ENCODE results near the gene AKAP13.
A peak's percentile ranks its signal among the peaks of the same experiment; 100 is the strongest.
"Not testable (repeated sequence)": the region's sequence is repeated elsewhere in the genome, so short reads cannot be mapped to it uniquely, and the experiment has no call there.

The AKAP13 gene

DNA sequence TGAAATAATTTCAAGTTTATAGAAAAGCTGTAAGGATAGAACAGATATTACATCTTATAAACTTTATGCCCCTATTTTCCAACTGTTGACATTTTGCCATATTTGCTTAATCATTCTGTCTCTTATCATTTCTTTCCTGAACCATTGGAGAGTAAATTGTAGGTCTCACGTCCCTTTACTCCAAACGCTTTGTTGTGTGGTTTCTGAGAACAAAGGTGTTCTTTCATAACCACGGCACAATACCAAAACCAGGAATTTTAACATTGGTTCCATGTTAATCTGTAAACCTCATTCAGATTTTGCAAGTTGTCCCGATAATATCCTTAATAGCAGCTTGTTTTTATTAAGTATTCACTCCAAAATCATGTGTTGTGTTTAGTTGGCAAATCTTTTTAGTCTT lies 134.8 kb downstream of the AKAP13 start:
- Mint-ChIP-seq H3K4me3 (no peak overlapping the region), H3K27me3 (no peaks in the 10 kb centered on the region), H3K9me3 (no peaks in the 10 kb centered on the region), H3K27ac (no peak overlapping the region), H3K4me1 (peaks cover 64% of the 10 kb centered on the region), H3K36me3 (peaks cover 13% of the 10 kb centered on the region)
- ATAC-seq, result no peak

DNA sequence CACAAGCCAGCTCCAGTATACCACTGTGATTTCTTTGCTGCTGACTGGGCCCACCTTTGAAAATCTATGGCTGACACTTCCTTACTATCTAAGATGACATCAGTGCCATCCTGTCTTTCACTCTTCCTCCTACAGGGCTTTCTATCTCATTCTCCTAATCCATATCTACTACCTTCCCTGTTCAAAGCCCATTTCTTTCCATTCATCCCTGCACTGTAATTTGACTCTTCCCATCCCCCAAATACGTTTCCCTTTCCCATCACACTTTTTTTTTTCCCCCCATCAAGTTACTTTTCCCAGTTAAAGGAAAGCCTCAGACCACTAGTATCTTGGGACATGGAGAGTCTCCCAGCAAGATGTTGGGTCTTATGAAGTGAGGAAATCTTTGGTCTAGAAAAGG lies 136.7 kb downstream of the AKAP13 start:
- no peaks in the 10 kb centered on the region for H3K27me3 Mint-ChIP-seq
- peaks cover 57% of the 10 kb centered on the region for H3K4me1 Mint-ChIP-seq
- H3K36me3 Mint-ChIP-seq, result peaks cover 13% of the 10 kb centered on the region
- ATAC-seq, result no peak
- H3K4me3 Mint-ChIP-seq, result no peak overlapping the region
- H3K9me3 Mint-ChIP-seq, result no peaks in the 10 kb centered on the region
- peak overlapping the region; percentile 25 for H3K27ac Mint-ChIP-seq

DNA sequence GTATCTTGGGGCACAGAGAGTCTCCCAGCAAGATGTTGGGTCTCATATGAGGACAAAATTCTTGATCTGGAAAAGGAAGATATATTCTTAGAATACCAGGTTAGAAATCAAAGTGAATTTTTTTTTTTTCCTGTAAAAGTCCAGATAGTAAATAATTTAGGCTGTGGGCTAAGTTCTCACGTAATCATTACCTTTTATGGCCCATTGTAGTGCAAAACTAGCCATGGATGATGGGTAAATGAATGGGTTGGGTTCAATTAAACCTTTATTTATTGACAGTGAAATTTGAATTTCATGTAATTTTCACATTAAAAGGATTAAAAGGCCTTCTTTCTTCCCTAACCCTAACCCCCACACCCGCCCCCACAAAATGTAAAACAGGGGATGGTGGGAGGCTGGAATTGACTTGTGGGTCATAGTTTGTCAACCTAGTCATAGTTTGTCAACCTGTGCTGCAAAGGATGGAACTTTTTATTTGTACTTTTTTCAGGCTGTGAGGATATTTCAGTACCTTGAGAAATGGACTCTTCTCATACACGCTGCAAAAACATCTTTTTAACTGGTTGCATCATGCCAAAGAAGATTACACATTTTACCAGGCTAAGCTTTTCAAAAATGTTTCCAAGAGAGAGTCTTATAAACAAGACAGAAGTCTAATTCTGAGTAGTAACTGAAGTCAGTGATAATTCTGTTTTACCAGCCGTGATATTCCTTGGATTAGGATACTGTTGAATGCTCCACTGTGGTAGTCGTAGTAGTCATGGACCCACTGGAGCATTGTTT lies 138.8 kb downstream of the AKAP13 start:
- H3K4me3 Mint-ChIP-seq, result no peak overlapping the region
- peaks cover 23% of the 10 kb centered on the region for H3K36me3 Mint-ChIP-seq
- H3K4me1 Mint-ChIP-seq, result peaks cover 45% of the 10 kb centered on the region
- ATAC-seq, result no peak
- no peaks in the 10 kb centered on the region for H3K27me3 Mint-ChIP-seq
- H3K27ac Mint-ChIP-seq, result no peak overlapping the region
- H3K9me3 Mint-ChIP-seq, result no peaks in the 10 kb centered on the region

DNA sequence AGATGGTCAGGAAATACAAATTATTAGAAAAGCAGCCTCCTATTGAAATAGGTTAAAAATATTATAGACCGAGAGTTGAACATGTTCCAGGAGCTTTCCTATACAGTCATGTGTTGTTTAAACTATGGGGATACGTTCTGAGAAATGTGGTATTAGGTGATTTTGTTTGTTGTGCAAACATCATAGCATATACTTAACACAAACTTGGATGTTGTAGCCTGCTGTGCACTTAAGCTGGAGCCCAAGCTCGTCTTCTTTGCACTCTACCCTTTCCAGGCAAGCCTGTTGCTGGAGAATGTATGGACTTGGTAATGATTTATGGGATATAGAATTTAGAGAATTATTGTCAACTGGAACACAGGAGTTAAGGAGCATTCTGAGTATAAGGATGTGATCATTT lies 140.2 kb downstream of the AKAP13 start:
- no peak overlapping the region for H3K4me3 Mint-ChIP-seq
- H3K36me3 Mint-ChIP-seq, result peaks cover 23% of the 10 kb centered on the region
- no peaks in the 10 kb centered on the region for H3K9me3 Mint-ChIP-seq
- H3K4me1 Mint-ChIP-seq, result peaks cover 46% of the 10 kb centered on the region
- H3K27ac Mint-ChIP-seq, result peak overlapping the region; percentile 30
- H3K27me3 Mint-ChIP-seq, result no peaks in the 10 kb centered on the region
- no peak for ATAC-seq

DNA sequence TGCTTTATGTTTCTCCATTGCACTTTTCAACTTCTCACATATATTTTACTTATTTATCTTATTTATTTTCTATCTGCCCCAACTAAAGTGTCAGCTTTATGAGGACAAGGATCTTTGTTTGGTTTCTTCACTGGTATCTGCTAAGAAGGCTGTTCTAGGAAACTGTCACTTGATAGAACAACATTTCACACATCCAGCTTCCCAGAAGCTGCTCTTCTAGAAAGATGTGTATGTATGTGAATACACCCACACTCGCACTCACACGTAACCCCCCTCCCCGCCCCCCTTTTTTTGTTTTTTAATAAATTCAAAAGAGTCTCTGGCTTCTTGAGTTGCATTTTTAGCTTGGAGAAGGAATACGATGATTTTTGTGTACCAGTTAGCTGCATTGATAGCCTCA lies 143.1 kb downstream of the AKAP13 start:
- ATAC-seq, result no peak
- Mint-ChIP-seq H3K9me3 (no peaks in the 10 kb centered on the region), H3K4me1 (peaks cover 38% of the 10 kb centered on the region), H3K27ac (peak overlapping the region; percentile 10), H3K36me3 (peaks cover 25% of the 10 kb centered on the region), H3K27me3 (no peaks in the 10 kb centered on the region), H3K4me3 (no peak overlapping the region)

DNA sequence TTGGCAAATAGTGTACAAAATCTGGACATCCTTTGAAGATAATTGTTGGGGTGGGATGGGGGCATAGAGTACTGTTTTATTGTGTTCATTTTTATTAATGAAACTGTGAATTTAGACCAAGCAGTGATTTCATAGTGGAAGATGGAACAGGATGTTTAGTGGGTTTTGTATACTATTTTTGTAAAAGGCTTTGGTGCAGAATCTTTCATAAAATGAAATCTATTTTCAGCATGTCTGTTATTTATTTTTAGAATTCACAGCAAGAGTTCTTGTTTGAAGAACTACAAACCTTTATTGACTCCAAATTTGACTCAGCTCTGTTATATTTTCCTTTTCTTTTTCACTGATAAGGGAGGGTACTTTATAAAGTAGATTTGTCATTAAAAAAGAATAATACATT lies 145.4 kb downstream of the AKAP13 start:
- Mint-ChIP-seq H3K4me1 (peaks cover 39% of the 10 kb centered on the region), H3K27ac (peak overlapping the region; percentile 55), H3K4me3 (no peak overlapping the region), H3K36me3 (peaks cover 38% of the 10 kb centered on the region), H3K9me3 (no peaks in the 10 kb centered on the region), H3K27me3 (no peaks in the 10 kb centered on the region)
- ATAC-seq, result no peak

DNA sequence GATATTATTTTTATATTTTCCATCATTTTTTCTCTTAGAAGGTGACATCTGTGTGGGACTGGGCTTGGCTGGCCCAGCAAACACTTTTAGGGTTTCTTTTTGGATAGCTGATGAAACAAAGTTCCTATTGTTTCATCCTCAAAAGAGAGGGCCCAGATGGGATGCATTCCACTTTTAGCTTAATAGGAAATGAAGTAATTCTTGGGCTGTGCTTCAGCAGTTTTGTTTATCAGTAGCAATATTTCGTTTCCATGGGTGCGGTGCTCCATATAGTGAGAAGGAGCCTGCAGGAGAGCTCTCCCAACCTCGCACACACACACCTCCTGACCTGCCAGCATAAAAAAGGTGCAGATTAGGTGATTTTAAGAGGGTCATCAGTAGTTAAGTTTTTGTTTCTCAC lies 147.5 kb downstream of the AKAP13 start:
- Mint-ChIP-seq H3K4me1 (peaks cover 54% of the 10 kb centered on the region), H3K27ac (no peak overlapping the region), H3K4me3 (no peak overlapping the region), H3K36me3 (peaks cover 38% of the 10 kb centered on the region), H3K27me3 (no peaks in the 10 kb centered on the region), H3K9me3 (no peaks in the 10 kb centered on the region)
- no peak for ATAC-seq

DNA sequence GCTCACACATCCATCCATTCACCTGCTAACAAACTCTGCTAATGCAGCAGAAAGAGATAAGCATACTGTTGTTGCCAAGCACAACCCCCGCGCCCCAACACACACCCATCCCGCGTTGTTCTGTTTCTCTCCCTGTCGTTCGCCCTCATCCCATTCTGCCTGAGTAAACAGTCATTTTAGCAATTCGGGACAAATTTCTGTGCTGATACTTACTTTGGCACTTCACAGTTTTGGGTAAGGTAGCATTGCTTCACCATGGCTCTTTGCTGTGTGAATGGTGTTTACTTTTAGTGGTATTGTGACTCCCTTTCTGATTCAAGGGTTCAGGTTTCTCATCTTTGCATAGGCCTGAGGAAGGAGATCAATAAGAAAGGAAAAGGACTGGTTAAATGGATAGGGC lies 149.7 kb downstream of the AKAP13 start:
- H3K36me3 Mint-ChIP-seq, result peaks cover 42% of the 10 kb centered on the region
- H3K9me3 Mint-ChIP-seq, result no peaks in the 10 kb centered on the region
- no peak for ATAC-seq
- H3K27ac Mint-ChIP-seq, result peak overlapping the region; percentile 81
- H3K27me3 Mint-ChIP-seq, result no peaks in the 10 kb centered on the region
- H3K4me1 Mint-ChIP-seq, result peaks cover 76% of the 10 kb centered on the region
- H3K4me3 Mint-ChIP-seq, result no peak overlapping the region

DNA sequence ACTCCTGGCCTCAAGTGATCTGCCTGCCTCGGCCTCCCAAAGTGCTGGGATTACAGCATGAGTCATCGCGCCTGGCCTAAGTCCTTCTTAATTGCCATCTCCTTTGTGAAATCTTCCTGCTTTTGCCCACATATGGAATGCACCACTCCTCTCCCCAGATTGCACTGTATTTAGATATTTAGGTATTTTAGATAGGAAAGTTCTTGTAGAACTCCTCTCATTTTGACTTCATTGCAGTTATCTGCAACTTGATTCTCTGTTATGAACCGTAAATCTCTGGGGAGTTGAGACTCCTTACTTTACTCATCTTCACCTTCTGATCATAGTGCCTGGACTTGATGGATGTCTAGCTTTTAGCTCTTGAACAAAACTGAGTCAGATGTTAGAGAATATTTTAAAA lies 150.7 kb downstream of the AKAP13 start:
- ATAC-seq, result no peak
- peak overlapping the region; percentile 81 for H3K27ac Mint-ChIP-seq
- peaks cover 78% of the 10 kb centered on the region for H3K4me1 Mint-ChIP-seq
- H3K27me3 Mint-ChIP-seq, result no peaks in the 10 kb centered on the region
- peaks cover 49% of the 10 kb centered on the region for H3K36me3 Mint-ChIP-seq
- no peak overlapping the region for H3K4me3 Mint-ChIP-seq
- no peaks in the 10 kb centered on the region for H3K9me3 Mint-ChIP-seq

DNA sequence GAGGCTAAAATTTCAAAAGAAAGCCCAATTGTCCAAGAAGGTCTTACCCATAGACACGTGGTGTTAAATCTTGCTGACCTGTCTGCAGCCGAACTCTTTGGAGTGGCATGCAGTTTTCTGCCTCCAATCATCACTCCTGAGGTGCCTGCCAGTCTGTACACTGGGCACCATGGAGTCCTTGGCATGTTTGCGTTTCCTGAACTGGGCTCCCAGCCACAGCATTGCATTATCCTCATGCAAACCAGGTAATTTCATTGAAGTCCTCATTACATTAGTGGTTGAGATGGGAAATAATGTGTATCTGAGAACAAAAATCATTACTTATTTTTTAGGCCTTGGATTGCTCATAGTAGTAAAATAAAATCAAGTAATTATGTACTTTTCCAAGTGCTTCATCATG lies 152.3 kb downstream of the AKAP13 start:
- Mint-ChIP-seq H3K36me3 (peaks cover 45% of the 10 kb centered on the region), H3K4me3 (no peak overlapping the region), H3K4me1 (peaks cover 72% of the 10 kb centered on the region), H3K27me3 (no peaks in the 10 kb centered on the region), H3K9me3 (no peaks in the 10 kb centered on the region), H3K27ac (peak overlapping the region; percentile 81)
- ATAC-seq, result no peak

DNA sequence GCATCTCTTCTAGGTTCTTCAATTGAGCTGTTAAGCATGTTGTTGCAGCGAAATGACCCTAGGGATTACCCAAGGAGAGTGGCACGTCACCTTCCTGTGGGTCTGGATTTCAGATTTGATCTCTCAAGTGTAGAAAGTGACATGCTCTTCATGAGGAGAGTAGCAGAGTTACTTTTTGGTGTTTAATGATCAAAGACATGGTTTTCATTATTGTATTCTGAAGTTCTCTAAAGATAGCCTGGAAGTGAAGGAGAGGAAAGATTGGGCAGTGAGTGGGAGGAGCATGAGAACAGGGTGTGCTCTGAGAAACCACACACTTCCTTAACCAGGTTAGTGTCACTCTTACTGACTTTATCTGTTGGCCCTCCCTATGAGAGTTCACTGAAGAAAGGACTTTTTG lies 153.6 kb downstream of the AKAP13 start:
- peak; percentile 92 for ATAC-seq
- peak overlapping the region; percentile 71 for H3K4me3 Mint-ChIP-seq
- peak overlapping the region; percentile 81 for H3K27ac Mint-ChIP-seq
- no peaks in the 10 kb centered on the region for H3K27me3 Mint-ChIP-seq
- H3K4me1 Mint-ChIP-seq, result peaks cover 81% of the 10 kb centered on the region
- peaks cover 40% of the 10 kb centered on the region for H3K36me3 Mint-ChIP-seq
- H3K9me3 Mint-ChIP-seq, result no peaks in the 10 kb centered on the region

DNA sequence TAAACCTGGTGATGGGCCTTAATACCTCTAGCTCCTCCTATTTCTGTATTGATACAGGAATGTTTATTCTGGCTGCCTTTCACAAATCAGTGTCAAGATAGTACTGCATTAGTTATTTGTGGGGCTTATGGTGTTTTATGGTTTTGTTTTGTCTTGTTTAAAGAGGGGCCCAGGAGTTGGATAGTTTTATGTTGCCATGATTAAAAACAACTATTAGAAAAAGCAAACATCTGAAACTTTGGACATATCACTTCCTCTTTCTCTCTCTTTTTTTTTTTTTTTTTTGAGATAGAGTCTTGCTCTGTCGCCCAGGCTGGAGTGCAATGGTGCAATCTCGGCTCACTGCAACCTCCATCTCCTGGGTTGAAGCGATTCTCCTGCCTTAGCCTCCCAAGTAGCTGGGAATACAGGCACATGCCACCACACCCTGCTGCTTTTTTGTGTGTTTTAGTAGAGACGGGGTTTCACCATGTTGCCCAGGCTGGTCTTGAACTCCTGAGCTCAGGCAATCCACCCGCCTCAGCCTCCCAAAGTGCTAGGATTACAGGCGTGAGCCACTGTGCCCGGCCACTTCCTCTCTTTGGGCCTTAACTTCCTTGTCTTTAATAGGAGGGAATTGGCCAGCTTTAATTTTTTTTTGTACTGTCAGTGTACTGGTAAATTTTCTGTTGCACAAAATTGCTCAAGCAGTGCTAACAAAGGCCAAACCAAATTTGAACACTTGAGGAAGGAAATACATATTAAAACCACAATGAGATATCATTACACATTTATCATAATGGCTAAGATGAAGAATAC lies 155.3 kb downstream of the AKAP13 start:
- H3K9me3 Mint-ChIP-seq, H3K27me3 Mint-ChIP-seq: not testable (repeated sequence)
- Mint-ChIP-seq H3K36me3 (peaks cover 32% of the 10 kb centered on the region), H3K4me1 (peaks cover 89% of the 10 kb centered on the region), H3K4me3 (peak overlapping the region; percentile 60), H3K27ac (peak overlapping the region; percentile 81)
- ATAC-seq, result peak; percentile 63

DNA sequence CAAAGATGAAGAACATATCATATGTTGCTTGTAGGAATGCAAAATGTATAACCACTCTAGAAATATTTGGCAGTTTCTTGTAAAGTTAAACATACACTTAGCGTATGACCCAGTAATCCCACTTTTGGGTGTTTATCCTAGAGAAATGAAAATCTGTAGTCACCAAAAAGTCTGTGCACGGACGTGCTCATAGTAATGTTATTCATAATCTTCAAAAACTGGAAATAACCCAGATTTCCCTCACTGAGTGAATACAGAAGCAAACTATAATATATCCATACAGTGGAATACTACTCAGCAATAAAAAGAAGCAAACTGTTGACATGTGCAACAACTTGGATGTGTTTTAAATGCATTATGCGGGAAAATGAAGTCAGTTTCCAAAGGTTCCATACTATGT lies 155.9 kb downstream of the AKAP13 start:
- ATAC-seq, result no peak
- peaks cover 89% of the 10 kb centered on the region for H3K4me1 Mint-ChIP-seq
- H3K9me3 Mint-ChIP-seq, result no peaks in the 10 kb centered on the region
- no peaks in the 10 kb centered on the region for H3K27me3 Mint-ChIP-seq
- peak overlapping the region; percentile 81 for H3K27ac Mint-ChIP-seq
- H3K4me3 Mint-ChIP-seq, result no peak overlapping the region
- peaks cover 26% of the 10 kb centered on the region for H3K36me3 Mint-ChIP-seq

DNA sequence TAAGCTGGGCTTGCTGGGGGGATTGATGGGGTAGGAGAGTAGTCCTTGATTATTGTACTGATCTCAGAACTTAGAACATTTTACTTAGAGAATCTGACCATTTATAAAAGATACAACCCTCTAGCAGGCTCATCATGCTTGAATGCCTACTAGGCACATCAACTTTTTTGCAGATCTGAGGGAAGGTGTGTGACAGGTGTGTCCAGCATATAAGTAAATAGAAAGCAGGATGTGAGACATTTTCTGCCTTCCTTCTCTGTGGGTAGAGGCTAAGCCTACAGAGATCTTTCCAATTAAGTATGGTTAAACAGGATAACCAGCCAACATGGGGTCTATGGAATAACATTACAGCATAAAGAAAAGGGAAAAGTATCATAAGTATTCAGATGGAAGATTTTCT lies 159.1 kb downstream of the AKAP13 start:
- Mint-ChIP-seq H3K4me1 (peaks cover 86% of the 10 kb centered on the region), H3K27me3 (no peaks in the 10 kb centered on the region), H3K36me3 (peaks cover 27% of the 10 kb centered on the region), H3K27ac (peak overlapping the region; percentile 77), H3K9me3 (no peaks in the 10 kb centered on the region), H3K4me3 (no peak overlapping the region)
- no peak for ATAC-seq

DNA sequence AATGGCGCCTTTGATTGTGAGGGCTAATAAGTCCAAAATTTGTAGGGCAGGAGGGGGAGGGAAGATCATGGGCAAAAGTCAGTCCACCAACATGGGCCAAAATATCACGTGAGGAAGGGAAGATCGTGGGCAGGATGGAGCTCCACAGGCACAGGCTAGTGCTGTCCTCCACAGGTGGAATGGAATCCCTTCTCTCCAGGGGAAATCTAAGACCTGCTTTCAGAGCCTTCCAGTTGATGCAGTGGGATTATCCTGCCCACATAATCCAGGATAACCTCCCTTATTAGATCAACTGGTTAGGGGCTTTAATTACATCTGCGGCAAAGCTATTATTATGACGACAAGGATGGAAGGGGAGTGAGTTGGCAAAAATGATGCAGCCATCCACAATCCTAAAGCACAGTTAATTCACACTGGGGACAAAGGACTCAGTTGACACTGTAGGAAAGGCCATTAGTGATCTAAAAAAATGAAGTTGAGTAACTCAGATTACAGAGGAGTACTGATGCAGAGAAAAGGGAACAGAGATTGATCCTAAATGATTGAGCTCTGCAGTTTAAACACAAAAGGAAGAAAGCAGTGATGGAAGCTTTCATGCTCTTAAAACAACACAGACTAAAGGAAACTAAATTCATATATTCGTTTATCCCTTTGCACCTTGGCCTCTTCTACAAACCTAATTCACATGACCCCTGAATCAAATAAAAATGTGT lies 159.8 kb downstream of the AKAP13 start:
- Mint-ChIP-seq H3K9me3 (no peaks in the 10 kb centered on the region), H3K4me1 (peaks cover 78% of the 10 kb centered on the region), H3K27me3 (no peaks in the 10 kb centered on the region), H3K4me3 (peak overlapping the region; percentile 18), H3K27ac (peak overlapping the region; percentile 77), H3K36me3 (peaks cover 27% of the 10 kb centered on the region)
- ATAC-seq, result peak; percentile 66

Data from stimulated activated memory B cell treated with anti-CD40 and anti-IgM and Interleukin-4, amounts not matched to agents 10 μg/mL and 1 μg/mL and 100 μg/mL, for 72 hours (primary cell).